NCI-H2227 treated with DMSO at 0.1 percent for 48 hours (cell line): ENCODE data around the gene TBCE.
A peak's percentile ranks its signal among the peaks of the same experiment; 100 is the strongest.

Experiments
- DNase-seq: peaks from one replicate; lab custom pipeline; 2025; lab: John Stamatoyannopoulos, UW

The TBCE gene

DNA sequence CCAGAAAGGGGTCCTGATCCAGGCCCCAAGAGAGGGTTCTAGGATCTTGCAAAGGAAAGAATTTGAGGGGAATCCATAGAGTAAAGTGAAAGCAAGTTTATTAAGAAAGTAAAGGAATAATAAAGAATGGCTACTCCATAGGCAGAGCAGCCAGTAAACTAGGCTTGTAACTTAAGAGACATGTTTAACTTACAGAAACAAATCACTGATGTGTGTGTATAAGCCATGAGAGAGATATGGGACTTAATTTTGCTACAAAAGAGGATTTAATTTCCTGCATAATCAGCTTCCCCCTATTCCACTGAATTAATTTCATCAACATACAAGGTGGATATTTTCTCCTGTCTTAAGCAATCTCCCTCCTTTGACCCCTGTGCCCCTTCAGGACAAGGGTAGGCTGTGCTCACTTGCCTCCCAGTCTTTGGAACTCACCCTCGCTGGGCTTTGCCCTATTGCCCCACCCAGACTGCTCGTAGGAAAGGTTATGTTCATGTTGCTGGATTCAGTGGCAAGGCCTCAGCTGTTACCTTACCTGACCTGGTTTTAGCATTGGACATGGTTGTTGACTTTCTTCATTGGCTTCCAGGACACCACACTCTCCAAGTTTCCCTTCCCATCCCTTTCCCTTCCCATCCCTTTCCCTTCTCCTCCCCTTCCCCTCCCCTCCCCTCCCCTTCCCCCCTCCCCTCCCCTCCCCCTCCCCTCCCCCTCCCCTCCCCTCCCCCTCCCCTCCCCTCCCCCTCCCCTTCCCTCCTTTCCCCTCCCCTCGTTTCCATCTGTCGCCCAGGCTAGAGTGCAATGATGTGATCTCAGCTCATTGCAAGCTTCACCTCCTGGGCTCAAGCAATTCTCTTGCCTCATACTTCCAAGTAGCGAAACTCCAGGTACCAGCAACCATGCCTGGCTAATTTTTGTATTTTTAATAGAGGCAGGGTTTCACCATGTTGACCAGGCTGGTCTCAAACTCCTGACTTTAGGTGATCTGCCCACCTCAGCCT, 44.6 kb downstream of the TBCE start:
- no peak for DNase-seq

DNA sequence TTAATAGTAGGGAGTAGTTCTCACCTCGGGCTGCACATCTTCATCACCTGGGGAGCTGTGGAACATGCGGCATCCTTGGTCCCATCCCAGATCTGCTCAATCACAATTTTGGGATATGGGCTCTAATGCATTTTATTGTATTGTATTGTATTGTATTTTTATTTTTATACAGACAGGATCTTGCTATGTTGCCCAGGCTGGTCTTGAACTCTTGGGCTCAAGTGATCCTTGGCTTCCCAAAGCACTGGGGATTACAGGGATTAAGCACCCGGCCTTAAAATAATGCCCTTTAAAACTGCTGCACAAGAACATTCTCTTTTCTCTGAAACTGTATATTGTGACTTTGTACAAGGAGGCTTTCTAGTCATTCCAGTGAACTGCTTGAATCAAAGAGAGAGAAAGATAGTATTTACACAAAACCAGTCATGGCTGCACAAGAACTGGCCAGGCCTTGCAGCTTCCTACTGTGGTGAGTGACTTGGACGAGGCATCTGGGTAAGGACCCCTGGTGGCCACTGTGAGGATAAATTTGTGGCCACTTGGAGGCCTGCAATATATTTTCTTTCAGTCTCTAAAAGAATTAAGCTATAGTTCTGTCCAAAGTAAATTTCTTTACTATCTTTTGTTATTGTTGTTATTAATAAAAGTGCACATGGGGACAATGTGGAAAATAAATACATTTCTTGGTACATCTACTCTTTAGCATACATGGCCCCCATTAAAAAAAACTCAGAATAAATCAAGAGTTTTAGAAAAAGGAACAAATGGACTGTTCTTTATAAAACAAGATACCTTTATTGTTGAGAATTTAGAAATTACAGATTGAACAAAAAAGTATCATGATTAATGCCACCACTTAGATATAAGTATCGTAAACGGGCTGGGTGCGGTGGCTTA, 48.0 kb downstream of the TBCE start:
- DNase-seq = peak; percentile 49

DNA sequence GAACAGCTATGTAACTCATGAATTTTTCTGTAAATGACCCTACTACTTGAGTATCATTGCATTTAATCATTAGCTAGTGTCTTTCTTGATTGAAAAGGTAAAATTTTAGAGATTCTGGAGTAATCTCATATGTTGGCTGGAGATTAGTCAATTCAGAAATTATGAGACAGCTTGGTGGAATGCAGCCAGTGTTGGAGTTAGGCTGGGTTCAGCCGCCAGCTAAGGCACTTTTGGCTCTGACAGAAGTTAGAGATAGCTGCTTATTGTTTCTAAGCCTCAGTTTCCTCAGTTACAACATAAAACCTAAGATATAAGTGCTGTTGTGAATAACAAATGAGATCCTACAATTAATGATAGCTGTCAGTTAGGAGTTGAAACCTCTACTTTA, 49.4 kb downstream of the TBCE start:
- DNase-seq = no peak

DNA sequence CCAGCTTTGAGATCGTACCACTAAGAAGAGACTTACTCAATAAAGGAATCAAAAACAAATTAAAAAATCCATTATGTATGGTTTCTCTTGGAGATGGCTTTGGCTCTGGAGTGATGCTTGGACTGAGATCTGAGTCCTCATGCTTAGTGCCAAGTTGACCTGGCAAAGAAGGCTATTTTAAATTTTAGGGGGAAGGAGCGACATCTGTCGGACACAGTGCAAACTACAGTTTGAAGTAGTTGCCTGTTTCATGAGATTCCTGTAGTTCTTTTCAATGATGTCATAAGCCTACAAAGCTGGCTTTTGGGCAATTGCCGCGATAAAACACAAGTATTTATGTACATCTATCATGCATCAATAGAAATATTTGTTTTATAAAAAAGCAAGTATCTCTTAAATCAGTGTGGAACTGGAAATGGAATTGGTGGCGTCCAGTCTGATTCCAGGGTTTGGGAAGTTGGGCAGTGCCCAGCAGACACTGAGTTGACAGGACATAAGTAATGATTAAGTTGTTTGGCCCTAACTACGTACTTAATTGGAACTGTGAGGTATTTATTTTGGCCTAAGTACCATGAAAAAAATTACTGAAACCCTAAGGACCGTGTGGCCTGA, 50.0 kb downstream of the TBCE start:
- peak; percentile 62 for DNase-seq

DNA sequence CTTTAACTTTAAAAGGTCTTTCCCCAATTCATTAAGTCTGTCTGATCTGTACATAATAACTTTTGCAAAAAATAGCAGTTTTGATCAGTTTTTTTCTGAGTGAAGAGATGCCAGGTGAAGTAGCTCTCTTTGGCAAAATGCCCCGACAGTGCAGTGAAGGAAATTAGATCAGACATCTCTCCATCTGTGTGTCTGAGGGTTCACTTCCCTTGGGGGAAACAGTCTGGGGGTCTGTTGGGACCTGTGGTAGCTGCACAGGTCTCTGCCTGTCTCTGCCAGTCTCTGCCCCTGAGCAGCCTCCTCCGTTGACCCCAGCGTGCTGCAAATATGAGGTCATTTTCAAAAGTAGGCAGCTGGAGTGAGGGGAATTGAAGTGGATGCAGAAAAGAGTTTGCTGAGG, 54.5 kb downstream of the TBCE start:
- no peak for DNase-seq

DNA sequence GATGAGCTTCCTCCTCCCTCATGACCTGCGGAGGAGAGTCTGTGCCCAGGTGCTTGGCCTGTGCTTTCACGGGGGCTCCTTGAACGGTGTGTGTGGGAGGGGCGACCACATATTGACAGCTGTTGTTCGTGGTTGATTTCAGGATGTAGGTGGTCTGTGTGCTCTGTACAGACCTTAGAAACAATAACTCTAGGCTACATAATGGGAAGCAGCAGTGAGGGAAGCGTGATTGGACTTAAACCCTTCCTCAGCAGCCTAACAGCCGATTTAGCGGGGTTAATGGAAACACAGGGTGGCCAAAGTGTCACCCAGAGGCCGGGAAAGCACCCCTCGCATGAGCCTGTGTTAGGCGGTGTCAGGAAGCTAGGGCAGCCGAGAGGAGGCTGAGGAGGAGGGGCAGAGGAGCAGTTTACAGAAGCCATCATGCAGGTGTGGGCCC, 56.0 kb downstream of the TBCE start:
- DNase-seq = no peak

DNA sequence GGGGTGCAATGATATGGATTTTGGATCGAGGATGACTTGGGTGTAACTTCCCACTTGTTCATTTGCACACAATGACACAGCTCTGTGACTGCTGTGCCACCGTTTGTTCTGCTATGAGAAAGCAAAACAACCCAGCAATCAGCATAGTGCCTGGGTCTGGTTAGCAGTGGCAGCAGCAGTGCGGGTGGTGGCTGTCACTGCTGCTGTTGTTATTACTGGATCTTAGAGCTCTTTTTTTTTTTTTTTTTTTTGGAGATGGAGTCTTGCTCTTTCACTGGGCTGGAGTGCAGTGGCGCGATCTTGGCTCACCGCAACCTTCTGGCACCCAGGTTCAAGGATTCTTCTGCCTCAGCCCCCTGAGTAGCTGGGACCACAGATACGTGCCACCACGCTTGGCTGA, 56.9 kb downstream of the TBCE start:
- no peak for DNase-seq

DNA sequence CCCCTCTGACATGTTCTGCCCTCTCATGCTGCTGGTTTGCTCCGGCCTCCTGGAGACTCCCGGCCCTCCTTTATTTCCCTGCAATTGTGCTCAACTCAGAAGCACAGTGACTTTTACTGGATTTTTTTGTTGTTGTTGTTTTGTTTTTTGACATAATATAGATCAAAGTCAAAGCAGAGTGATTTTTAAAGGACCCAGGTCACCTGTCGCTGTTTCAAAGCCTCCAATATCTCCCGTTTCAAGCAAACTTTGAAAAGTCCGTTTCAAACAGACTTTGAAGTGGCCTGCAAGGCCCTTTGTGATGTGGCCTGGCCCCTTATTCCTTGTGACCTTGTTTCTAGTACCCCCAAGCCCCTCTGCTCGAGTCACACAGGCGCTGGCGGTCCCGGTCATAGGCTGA, 58.1 kb downstream of the TBCE start:
- DNase-seq = no peak

DNA sequence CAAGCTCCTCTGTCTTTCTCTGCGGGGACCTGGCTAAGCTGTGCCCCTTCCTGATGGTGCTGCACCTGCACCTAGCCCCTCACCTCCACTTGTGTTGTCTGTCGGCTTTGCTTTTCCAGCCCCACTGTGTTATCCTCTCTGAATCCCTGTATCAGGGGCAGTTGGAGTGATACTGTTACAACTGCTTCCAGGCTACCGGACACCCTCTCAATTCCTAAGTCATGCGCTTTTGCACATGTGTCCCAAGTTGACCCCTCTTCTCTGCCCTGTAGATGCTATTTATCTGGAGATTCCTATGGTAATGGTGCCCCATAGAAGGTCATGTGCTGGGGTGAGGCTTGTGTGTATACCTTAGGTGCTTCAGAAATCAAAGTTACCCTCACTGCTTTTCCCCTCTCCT, 58.9 kb downstream of the TBCE start:
- DNase-seq = no peak

DNA sequence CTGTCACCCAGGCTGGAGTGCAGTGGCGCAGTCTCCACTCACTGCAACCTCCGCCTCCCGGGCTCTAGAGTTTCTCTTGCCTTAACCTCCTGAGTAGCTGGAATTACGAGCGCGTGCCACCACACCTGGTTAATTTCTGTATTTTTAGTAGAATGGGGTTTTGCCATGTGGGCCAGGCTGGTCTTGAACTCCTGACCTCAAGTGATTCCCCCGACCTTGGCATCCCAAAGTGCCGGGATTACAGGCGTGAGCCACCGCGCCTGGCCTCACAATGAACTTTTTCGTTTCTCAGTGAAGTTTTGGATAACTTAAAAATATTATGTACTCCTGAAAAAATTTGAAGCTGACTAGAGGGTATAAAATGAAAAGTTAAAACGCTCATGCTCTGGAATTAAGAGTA, 59.5 kb downstream of the TBCE start:
- no peak for DNase-seq

DNA sequence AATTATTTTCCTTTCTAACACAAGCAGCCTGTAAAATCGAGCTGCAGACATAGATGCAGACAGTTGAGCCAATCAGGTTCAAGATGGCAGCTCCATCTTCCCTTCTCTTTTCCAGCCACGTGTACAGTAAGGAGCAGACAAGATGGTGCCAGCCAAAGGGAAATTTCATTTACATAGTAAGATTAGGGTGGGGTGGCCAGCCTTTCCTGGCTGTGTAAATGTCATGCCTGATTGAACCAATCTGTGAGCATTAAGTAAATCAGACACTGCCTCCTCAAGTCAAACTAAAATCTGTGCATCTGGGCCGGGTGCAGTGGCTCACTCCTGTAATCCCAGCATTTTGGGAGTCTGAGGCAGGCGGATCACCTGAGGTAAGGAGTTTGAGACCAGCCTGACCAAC, 60.2 kb downstream of the TBCE start:
- DNase-seq = no peak

DNA sequence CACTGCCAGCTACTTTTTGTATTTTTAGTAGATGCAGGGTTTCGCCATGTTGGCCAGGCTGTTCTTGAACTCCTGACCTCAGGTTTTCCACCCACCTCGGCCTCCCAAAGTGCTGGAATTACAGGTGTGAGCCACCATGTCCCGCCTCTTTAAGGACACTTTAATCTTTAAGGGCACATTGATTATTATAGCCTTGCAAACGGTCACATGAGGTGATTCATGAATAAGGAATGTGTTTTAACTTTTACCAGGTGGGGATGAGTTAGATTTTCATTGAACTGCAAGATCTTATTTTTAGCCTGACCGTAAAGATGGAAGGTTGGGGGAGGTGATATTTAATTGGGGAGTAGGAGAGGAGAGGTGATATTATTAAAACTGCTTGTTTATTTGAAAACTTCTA, 61.9 kb downstream of the TBCE start:
- DNase-seq = no peak

DNA sequence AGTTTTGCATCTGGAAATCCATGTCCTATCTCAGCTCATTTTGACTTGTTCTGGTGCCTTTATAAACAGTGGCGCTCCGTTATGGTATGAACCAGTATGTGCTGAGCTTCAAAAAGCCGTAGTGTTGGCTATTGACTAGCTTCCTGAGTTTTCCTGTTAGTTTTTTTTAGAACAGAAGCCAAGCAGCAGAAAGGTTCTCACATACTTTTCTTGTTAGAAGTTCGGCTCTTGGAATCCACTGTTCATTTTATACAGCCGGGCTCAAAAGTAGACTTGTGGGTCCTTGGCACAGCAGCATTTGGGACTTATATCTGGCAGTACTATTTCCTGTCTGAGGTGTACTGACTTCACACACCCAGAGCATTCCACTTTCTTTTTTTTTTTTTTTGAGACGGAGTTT, 63.8 kb downstream of the TBCE start:
- no peak for DNase-seq

DNA sequence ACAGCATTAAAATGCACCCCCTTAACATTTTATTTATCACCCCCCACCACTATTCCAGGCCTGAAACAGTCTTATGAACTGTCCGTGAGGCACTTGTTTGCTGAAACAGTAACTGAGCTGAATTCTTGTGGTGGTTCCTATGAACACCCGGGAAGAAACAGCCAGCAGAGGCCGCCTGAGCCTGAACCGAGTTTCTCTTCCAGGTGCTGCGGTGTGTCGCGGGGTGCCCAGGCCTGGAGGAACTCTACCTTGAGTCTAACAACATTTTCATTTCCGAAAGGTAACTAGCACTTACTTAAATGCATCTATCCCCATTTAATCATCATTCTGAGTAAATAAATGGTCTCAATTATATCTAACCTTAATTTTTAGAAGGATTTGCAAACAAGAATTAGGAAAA, 66.8 kb downstream of the TBCE start:
- DNase-seq = no peak

DNA sequence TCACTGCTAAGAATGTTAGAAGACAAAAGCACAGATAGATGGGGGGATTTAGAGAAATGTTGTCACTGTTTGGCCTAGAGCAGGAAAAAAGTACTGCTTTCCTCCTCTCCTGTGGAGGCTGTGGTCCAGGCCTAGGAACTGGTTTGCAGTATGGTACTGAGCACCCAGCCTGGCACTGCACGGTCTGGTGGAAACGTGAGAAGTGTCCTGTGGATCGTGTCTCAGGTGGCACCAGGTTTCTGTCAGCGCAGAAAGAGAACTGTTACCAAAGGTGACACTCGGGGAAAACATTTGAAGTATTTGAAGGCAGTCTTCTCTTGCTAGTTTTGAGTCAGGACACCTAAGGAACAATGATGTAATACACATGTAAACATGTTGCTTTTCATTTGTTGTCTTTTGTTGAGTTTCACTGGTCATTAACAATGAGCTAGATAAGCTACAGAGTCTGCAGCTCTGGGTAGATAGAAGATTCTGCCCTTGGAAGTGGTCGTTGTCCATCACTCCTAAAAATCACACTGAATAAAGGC, 74.0 kb downstream of the TBCE start:
- no peak for DNase-seq

DNA sequence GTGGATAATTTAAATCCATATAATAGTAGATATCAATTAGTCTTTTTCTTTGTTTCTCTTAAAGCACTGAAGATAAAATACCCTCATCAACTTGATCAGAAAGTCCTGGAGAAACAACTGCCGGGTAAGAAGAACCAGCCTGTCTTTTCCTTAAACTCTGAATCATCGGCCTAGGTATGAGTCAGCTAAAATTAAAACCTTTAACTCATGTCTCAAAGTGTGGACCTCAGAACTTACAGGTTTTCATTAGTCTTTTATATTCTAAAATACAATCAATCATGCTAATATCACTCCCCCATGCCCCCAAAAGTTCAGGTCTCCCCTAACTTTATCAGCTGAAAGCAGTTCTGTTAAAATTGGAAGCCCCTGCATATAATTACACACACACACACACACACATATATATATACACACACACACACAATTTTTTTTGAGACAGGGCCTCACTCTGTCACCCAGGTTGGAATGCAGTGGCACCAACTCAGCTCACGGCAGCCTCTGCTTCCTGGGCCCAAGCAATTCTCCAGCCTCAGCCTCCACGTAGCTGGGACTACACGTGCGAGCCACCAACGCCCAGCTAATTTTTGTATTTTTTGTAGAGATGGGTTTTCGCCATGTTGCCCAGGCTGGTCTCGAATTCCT, 75.7 kb downstream of the TBCE start:
- no peak for DNase-seq

DNA sequence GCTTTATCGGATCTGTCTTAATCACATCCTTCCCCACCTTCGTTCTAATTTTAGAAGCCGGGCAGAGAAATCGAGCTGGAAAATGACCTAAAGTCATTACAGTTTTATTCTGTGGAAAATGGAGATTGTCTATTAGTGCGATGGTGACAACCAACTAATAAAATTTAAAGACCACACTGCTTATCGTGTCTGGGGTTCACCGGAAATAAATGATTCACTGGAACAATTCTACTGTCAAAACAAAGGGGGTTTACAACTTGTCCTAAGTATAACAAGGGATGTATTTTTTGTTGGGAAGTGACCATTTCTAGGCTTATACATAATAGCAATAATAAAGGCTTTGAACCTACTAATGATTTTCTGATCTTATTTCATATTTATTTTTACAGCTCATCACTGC, 81.4 kb downstream of the TBCE start:
- no peak for DNase-seq

DNA sequence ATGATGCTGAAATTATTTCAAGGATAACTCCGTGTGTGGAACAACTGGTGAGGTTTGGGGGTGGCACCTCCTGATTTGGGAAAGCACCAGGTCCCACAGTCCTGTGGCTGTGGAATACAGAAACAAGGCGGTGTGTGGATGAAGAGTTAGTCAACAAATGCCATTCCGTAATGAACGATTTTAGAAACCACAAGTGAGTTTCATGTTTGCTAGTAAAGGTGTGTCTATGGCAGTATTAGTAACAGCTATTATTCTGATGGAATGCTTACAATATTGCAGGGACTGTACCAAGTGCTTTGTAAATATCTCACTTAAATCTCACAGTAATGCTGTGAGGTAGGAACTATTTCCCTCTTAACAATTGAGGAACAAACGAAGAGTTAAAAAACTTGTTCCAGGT, 83.2 kb downstream of the TBCE start:
- no peak for DNase-seq

DNA sequence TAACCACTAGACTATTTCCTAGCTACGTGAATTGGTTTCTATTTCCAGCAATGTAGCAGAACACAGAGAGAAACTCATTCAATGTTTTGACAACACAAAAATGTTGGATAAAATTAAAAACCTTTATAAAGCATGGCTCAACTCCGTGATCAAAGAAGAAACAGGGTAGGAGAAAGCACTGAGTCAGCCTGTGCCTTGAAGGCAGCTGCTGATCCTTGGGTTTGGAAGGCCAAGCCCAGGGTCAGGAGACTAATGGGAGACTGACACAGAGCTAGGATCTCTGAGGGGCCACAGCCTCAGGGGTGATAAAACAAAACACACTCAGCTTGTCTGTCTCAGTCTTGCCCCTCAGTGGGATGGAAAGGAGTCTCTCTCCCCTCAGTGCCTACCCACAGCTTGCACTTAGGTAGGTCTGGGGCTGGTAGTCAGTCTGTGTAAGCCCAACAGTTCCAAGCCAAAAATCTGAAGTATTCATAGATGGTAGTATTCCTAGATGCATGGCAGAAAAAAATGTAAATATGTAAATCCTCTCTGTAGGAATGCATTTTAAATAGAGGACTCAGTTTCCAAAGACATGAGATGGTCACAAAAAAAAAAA, 83.8 kb downstream of the TBCE start:
- DNase-seq = no peak

DNA sequence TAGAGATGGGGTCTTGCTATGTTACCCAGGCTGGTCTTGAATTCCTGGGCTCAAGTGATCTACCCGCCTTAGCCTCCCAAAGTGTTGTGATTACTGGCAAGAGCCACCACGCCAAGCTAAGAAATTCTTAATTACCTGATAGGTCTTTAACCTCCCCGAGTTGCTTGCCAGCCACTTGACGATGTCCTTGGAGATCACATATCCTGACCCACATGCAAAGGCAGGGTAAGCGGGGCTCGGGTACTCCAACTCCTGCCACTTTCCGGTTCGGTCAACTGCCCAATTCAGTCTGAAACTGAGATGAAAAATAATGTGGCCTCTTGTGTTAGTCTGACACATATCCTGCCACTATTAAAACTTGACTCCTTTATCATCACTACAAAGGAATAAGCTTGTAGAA, 86.8 kb downstream of the TBCE start:
- no peak for DNase-seq

DNA sequence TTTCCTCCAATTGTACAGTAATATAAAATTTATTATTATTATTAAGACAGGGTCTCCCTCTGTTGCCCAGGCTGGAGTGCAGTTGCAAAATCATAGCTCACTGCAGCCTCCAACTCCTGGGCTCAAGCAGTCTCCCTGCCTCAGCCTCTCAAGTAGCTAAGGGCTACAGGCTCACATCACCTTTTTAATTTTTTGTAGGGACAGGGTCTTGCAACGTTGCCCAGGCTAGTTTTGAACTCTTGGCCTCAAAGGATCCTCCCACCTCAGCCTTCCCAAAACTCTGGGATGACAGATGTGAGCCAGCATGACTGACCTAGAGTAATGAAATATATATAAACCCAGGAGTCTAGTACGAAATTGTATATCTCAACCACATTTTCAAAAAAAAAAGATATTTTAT, 87.9 kb downstream of the TBCE start:
- no peak for DNase-seq
